ENCODE measurements around the gene NAA60. TPM values are rescaled to one million over a fixed set of nuclear protein-coding genes. Genes with fewer than 3 reads are reported as not detected.

Gene NAA60
- total RNA-seq, 1 experiment from 2014 or later = 39.4 TPM

GRCh38 chr16:3460585-3460984 lies 17.1 kb downstream of the NAA60 start:
- BruUV-seq (replicated peaks) = no TSS peak
- POLR2A ChIA-PET (ENCODE audit: low non-redundant PET) = no interaction called here

GRCh38 chr16:3461151-3461550 lies 17.7 kb downstream of the NAA60 start:
- Histone ChIP-seq H3K27me3 (replicated peaks; ENCODE audit: insufficient read depth, low read depth, low read length, poor library complexity) (no peaks in the 10 kb centered on the region), H3K36me3 (ENCODE audit: insufficient read depth, low read length, poor library complexity, severe bottlenecking) (no peaks in the 10 kb centered on the region), H3K27ac (ENCODE audit: low read depth, low read length, poor library complexity, severe bottlenecking) (no peak overlapping the region), H3K4me3 (ENCODE audit: low read depth, low read length, poor library complexity, severe bottlenecking) (no peak overlapping the region), H3K9me3 (ENCODE audit: low read depth, low read length, poor library complexity, severe bottlenecking) (no peaks in the 10 kb centered on the region), H3K4me1 (ENCODE audit: insufficient read depth, low read length, poor library complexity, severe bottlenecking) (peaks cover 35% of the 10 kb centered on the region)
- intact Hi-C loops (cut with micrococcal nuclease; ENCODE audit: unreplicated experiment) = no loop called here
- TF ChIP-seq, protein P1, sequence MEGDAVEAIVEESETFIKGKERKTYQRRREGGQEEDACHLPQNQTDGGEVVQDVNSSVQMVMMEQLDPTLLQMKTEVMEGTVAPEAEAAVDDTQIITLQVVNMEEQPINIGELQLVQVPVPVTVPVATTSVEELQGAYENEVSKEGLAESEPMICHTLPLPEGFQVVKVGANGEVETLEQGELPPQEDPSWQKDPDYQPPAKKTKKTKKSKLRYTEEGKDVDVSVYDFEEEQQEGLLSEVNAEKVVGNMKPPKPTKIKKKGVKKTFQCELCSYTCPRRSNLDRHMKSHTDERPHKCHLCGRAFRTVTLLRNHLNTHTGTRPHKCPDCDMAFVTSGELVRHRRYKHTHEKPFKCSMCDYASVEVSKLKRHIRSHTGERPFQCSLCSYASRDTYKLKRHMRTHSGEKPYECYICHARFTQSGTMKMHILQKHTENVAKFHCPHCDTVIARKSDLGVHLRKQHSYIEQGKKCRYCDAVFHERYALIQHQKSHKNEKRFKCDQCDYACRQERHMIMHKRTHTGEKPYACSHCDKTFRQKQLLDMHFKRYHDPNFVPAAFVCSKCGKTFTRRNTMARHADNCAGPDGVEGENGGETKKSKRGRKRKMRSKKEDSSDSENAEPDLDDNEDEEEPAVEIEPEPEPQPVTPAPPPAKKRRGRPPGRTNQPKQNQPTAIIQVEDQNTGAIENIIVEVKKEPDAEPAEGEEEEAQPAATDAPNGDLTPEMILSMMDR (conservative IDR thresholded peaks at IDR 0.05; ENCODE audit: low read depth, low read length) = no peak
- no peak for TF ChIP-seq EZH2 (IDR thresholded peaks at IDR 0.05; ENCODE audit: borderline replicate concordance, low read depth, low read length, poor library complexity, severe bottlenecking)
- CTCF ChIA-PET = no interaction called here
- POLR2A ChIA-PET (ENCODE audit: low non-redundant PET) = no interaction called here
- BruUV-seq (replicated peaks) = no TSS peak
- DNase-seq (ENCODE audit: low spot score) = peak; percentile 45

More at GRCh38 chr16:3460585-3460984, 17.1 kb downstream of the NAA60 start:
- Histone ChIP-seq H3K4me1 (ENCODE audit: insufficient read depth, low read length, poor library complexity, severe bottlenecking) (peaks cover 35% of the 10 kb centered on the region), H3K9me3 (ENCODE audit: low read depth, low read length, poor library complexity, severe bottlenecking) (no peaks in the 10 kb centered on the region), H3K27ac (ENCODE audit: low read depth, low read length, poor library complexity, severe bottlenecking) (no peak overlapping the region), H3K27me3 (replicated peaks; ENCODE audit: insufficient read depth, low read depth, low read length, poor library complexity) (no peaks in the 10 kb centered on the region), H3K4me3 (ENCODE audit: low read depth, low read length, poor library complexity, severe bottlenecking) (no peak overlapping the region), H3K36me3 (ENCODE audit: insufficient read depth, low read length, poor library complexity, severe bottlenecking) (no peaks in the 10 kb centered on the region)
- CTCF ChIA-PET = no interaction called here
- DNase-seq (ENCODE audit: low spot score) = no peak
- TF ChIP-seq EZH2 (IDR thresholded peaks at IDR 0.05; ENCODE audit: borderline replicate concordance, low read depth, low read length, poor library complexity, severe bottlenecking) = no peak
- TF ChIP-seq, protein P1 (conservative IDR thresholded peaks at IDR 0.05; ENCODE audit: low read depth, low read length) = no peak
- intact Hi-C loops (cut with micrococcal nuclease; ENCODE audit: unreplicated experiment) = no loop called here

- POLR2A ChIA-PET (ENCODE audit: low non-redundant PET) = no interaction called here
- BruUV-seq (replicated peaks) = no TSS peak
Measured at GRCh38 chr16:3465301-3465700, 21.8 kb downstream of the NAA60 start.

More at GRCh38 chr16:3465301-3465700, 21.8 kb downstream of the NAA60 start:
- intact Hi-C loops (cut with micrococcal nuclease; ENCODE audit: unreplicated experiment) = no loop called here
- no peak for DNase-seq (ENCODE audit: low spot score)
- no peaks in the 10 kb centered on the region for H3K9me3 ChIP-seq (ENCODE audit: low read depth, low read length, poor library complexity, severe bottlenecking)
- CTCF ChIA-PET = no interaction called here
- no peaks in the 10 kb centered on the region for H3K36me3 ChIP-seq (ENCODE audit: insufficient read depth, low read length, poor library complexity, severe bottlenecking)
- no peak overlapping the region for H3K4me3 ChIP-seq (ENCODE audit: low read depth, low read length, poor library complexity, severe bottlenecking)
- H3K4me1 ChIP-seq (ENCODE audit: insufficient read depth, low read length, poor library complexity, severe bottlenecking) = peaks cover 14% of the 10 kb centered on the region
- no peaks in the 10 kb centered on the region for H3K27me3 ChIP-seq (replicated peaks; ENCODE audit: insufficient read depth, low read depth, low read length, poor library complexity)
- H3K27ac ChIP-seq (ENCODE audit: low read depth, low read length, poor library complexity, severe bottlenecking) = no peak overlapping the region
- TF ChIP-seq EZH2 (IDR thresholded peaks at IDR 0.05; ENCODE audit: borderline replicate concordance, low read depth, low read length, poor library complexity, severe bottlenecking) = no peak
- TF ChIP-seq, protein P1 (conservative IDR thresholded peaks at IDR 0.05; ENCODE audit: low read depth, low read length) = no peak
